ENCODE data around the gene WDR7.

GRCh38 chr18:56606618-56607017, 44.5 kb upstream of the WDR7 start:
- no peak for TF ChIP-seq CTCF (IDR thresholded peaks at IDR 0.05)
- TF ChIP-seq POLR2A (IDR thresholded peaks at IDR 0.05), result no peak
